H7 (cell line): ENCODE results near the gene TM9SF3. TPM values are rescaled to one million over a fixed set of nuclear protein-coding genes. Genes with fewer than 3 reads are reported as not detected.

Experiments
- total RNA-seq: library from RNA; depleted of rRNA; stranded (reverse); fragments of >200 nt; shearing (Covaris generic); gene quantifications from 2 replicates; pipeline ENCODE4 v1.2.3, GENCODE V29; 2014; rRNA removed

The TM9SF3 gene
- total RNA-seq, 1 experiment from 2014 or later: 33.6 TPM

Other genes with a start within 250 kb of the TM9SF3 start
- not detected in 2 replicates for gene OPALIN, start 228.0 kb downstream of the TM9SF3 start, total RNA-seq
- gene TLL2, start 73.1 kb downstream of the TM9SF3 start, total RNA-seq: 2.5 and 5.0 TPM in 2 replicates
- gene PIK3AP1, start 133.5 kb upstream of the TM9SF3 start, total RNA-seq: 1.2 and 1.4 TPM in 2 replicates
- gene LCOR, start 245.3 kb upstream of the TM9SF3 start, total RNA-seq: 8.8 and 14.3 TPM in 2 replicates